Hepatocyte (in vitro differentiated cells): Measurements from ENCODE around the gene FAF1.

Experiments
- CTCF ChIP-seq: fragments of 200-600 bp; sonication (generic); IDR thresholded peaks from 2 replicates; pipeline ENCODE4 v1.5.1; 2016; ENCODE audit warnings: antibody characterized with exemption, mild to moderate bottlenecking; ENCODE audit not compliant: poor library complexity
- EZH2 ChIP-seq: fragments of 200-600 bp; sonication (generic); IDR thresholded peaks from 2 replicates; pipeline ENCODE4 v1.6.1; 2016; ENCODE audit warnings: antibody characterized with exemption, mild to moderate bottlenecking, borderline replicate concordance
- EZH2phosphoT487 ChIP-seq: fragments of 200-600 bp; sonication (generic); IDR thresholded peaks from one replicate; pipeline ENCODE4 v1.6.1; 2018; ENCODE audit warnings: antibody characterized with exemption, mild to moderate bottlenecking, low read depth, moderate library complexity; ENCODE audit not compliant: unreplicated experiment, severe bottlenecking

- TF ChIP-seq CTCF (no peak), EZH2 (no peak), EZH2phosphoT487 (no peak)
Observed at GRCh38 chr1:50505427-50505826, 454.6 kb downstream of the FAF1 start.
